Measurements from ENCODE around the gene FANCD2OS.
"Not testable (repeated sequence)": the region's sequence is repeated elsewhere in the genome, so short reads cannot be mapped to it uniquely, and the experiment has no call there.

FANCD2OS gene

DNA sequence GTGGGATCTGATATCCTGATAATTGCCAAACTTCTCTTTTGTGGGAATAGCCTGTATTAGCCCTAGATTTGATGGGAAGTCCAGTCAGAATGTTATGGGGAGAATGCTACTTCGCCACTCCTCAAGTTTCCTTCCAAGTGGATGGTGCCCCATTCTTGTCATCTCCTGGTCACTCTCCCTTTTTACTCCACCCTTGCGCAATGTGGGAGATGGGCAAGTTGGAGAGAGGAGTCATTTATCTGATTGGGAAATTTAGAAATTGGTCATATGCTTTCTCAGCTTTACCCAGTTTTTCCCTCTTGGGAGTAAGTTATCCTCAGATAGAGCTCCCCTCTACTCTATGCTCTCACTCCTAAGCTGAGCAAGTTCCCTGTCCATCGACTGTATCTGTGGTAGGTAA is 14.4 kb downstream of the FANCD2OS start:
- no peak for DNase-seq (ENCODE audit: low read depth, low spot score)

DNA sequence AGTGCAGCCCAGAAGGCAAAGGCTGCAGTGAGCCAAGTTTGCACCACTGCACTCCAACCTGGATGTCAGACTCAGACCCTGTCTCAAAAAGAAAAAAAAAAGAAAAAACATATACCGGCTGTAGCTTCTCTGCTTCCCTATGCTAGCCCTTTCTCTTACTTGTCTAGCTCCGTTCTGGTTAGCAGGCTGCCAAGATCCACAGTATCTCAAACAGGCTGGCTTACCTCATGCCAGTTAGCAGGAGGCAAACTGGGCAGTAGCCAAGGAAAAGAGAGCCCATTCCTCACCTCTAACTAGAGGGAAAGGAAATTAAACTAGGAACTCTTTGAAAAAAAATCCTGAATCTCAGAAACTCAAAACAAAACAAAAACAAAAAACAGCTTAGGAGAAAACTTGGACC is 16.7 kb downstream of the FANCD2OS start:
- not testable (repeated sequence) for DNase-seq (ENCODE audit: low read depth, low spot score)

DNA sequence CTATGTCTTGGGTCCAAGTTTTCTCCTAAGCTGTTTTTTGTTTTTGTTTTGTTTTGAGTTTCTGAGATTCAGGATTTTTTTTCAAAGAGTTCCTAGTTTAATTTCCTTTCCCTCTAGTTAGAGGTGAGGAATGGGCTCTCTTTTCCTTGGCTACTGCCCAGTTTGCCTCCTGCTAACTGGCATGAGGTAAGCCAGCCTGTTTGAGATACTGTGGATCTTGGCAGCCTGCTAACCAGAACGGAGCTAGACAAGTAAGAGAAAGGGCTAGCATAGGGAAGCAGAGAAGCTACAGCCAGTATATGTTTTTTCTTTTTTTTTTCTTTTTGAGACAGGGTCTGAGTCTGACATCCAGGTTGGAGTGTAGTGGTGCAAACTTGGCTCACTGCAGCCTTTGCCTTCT is 17.3 kb downstream of the FANCD2OS start:
- DNase-seq (ENCODE audit: low read depth, low spot score): not testable (repeated sequence)

DNA sequence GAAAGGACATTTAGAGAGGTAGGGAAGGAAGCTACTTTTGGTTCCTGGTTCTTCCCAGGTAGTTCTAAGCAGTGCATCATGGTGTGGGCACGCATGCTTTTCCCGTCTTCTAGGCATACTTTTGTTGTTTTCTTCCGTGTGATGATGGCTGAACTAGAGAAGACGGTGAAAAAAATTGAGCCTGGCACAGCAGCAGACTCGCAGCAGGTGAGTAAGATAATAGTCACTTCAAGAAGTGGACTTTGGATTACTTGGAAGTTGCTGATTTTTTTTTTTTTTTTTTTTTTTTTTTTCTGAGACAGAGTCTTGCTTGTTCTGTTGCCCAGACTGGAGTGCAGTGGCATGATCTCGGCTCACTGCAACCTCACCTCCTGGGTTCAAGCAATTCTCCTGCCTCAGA is 17.9 kb downstream of the FANCD2OS start:
- no peak for DNase-seq (ENCODE audit: low read depth, low spot score)

DNA sequence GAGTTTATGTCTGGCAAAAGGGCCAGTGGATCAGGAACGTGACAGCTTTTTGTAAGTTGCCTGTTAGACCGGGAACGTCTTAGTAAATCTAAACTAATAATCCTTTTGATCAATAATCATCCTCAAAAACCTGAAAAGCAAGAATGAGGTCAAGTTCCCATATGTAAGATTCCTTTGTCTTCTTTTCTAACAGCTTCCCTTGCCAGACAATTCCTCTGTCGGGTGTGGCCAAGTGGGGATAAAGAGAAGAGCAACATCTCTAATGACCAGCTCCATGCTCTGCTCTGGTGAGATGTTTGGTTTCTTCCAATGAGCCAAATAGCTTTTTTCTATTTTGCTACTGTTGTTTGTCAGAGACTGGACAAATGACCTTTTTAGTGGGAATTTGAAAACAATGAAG is 19.8 kb downstream of the FANCD2OS start:
- DNase-seq (ENCODE audit: low read depth, low spot score): no peak

DNA sequence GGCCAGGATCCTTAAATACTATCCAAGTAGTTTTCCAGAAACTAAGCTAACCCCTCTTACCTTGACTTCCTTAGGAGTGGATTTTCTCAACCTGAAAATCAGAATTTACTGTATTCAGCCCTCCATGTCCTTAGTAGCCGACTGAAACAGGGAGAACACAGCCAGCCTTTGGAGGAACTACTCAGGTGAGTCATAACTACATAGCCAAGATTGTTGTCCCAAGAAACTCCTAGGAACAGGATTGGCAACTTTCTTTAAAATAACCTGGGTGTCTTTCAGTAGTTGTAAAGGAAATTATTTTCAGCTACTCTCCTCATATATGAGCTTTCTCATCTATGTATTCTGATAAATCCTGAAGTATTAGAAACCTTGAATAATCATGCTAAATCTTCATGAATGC is 22.3 kb downstream of the FANCD2OS start:
- no peak for DNase-seq (ENCODE audit: low read depth, low spot score)

DNA sequence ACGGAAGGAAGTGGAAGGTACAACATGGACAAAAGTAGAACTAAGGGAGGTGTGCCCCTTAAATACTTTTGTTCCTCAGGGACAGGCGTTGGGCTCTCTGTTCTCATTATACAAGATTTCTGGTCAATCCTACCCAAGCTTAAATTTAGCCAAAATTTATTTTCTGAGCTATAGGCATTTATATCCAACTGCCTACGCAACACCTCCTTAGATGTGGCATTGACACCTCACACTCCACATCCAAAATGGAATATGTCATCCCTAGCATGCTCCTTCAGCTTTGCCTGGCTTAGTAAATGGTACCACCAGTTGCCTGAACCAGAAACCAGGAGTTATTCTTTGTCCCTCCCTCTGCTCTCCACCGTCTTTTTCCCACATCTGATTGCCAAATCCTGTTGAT is 26.2 kb downstream of the FANCD2OS start:
- DNase-seq (ENCODE audit: low read depth, low spot score): no peak

DNA sequence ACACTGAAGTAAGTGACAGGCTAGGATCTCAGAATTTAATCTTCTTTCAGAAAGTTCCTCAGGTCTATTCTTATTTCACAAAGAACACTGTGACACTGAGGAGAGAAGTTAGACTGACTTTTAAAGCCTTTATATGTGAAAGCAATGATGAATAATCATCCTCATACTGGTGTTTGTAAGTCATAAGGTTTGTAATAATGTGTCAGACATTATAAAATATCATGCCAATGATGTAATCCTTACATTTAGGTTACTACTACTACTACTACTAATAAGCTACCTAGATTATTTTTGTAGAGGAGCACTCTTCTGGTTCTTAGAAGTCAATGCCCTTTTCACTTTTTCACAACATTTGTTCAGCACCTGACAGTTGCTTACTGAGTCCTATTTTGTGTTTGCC is 33.4 kb downstream of the FANCD2OS start:
- no peak for DNase-seq (ENCODE audit: low read depth, low spot score)

DNA sequence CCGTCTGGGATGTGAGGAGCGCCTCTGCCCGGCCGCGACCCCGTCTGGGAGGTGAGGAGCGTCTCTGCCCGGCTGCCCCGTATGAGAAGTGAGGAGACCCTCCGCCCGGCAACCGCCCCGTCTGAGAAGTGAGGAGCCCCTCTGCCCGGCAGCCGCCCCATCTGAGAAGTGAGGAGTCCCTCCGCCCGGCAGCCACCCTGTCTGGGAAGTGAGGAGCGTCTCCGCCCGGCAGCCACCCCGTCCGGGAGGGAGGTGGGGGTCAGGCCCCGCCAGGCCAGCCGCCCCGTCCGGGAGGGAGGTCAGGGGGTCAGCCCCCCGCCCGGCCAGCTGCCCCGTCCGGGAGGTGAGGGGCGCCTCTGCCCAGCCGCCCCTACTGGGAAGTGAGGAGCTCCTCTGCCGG is 38.0 kb downstream of the FANCD2OS start:
- not testable (repeated sequence) for DNase-seq (ENCODE audit: low read depth, low spot score)

DNA sequence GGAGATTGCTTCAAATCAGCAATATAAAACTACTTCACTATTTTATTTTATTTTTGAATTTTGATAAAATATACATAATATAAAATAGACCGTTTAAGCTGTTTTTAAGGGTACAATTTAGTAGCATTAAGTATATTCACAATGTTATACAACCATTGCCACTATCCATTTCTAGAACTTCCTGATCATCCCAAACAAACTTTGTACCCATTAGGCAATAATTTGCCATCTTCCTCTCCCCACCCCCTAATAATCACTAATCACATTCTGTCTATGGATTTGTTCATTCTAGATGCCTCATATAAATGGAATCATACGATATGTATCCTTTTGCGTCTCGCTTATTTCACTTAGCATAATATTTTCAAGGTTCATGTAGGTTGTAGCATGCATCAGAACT is 53.0 kb downstream of the FANCD2OS start:
- DNase-seq (ENCODE audit: low read depth, low spot score): no peak
